IMR-90 (cell line): ENCODE results near the gene RAB8A. TPM values are rescaled to one million over a fixed set of nuclear protein-coding genes. Genes with fewer than 3 reads are reported as not detected.

Experiments used
- ATAC-seq: fragments of 200-7000 bp; cut with Tn5 transposase; 2 replicates; pipeline ENCODE4 v1.9.1; 2020; ENCODE audit warnings: low read depth, mild to moderate bottlenecking, moderate library complexity
- BruUV-seq: library from RNA; stranded (reverse); fragments of 400-500 nt; replicated peaks from 2 replicates; lab custom pipeline; 2021; lab: Mats Ljungman, UMichigan
- CTCF ChIA-PET: fragments of 300-600 bp; formaldehyde crosslinking; extraction: SDS; loops from one replicate; lab custom pipeline; 2021; ENCODE audit warnings: antibody characterized with exemption; lab: Yijun Ruan, JAX
- POLR2A ChIA-PET: fragments of 300-600 bp; sonication (Branson Sonifier 250); formaldehyde crosslinking; loops from one replicate; lab custom pipeline; 2022; ENCODE audit warnings: antibody characterized with exemption; ENCODE audit not compliant: unreplicated experiment; lab: Charles Lee
- DNase-seq: peaks from one replicate; pipeline ENCODE4 v3.0.0; 2013
- H2AFZ ChIP-seq: replicated peaks from 2 replicates; pipeline ENCODE3; 2013; ENCODE audit warnings: low read length, mild to moderate bottlenecking; ENCODE audit not compliant: poor library complexity
- H2AK5ac ChIP-seq: 2 replicates; pipeline ENCODE4 v1.6.1; 2013; ENCODE audit warnings: low read depth, low read length, inconsistent platforms
- H2AK9ac ChIP-seq: replicated peaks from 2 replicates; pipeline ENCODE3; 2013; ENCODE audit warnings: mild to moderate bottlenecking, low read depth, low read length, moderate library complexity; ENCODE audit not compliant: poor library complexity
- H2BK120ac ChIP-seq: 2 replicates; pipeline ENCODE4 v1.6.1; 2013; ENCODE audit warnings: low read depth, low read length, inconsistent platforms
- H2BK15ac ChIP-seq: 3 replicates; pipeline ENCODE4 v1.6.1; 2013; ENCODE audit warnings: low read depth, low read length, inconsistent platforms
- H2BK20ac ChIP-seq: 2 replicates; pipeline ENCODE4 v1.6.1; 2013; ENCODE audit warnings: low read depth, mild to moderate bottlenecking, inconsistent platforms, low read length, moderate library complexity
- H2BK5ac ChIP-seq: 2 replicates; pipeline ENCODE4 v1.6.1; 2013; ENCODE audit warnings: mild to moderate bottlenecking, low read depth, low read length, inconsistent platforms; ENCODE audit not compliant: poor library complexity, severe bottlenecking
- H3K14ac ChIP-seq: replicated peaks from 2 replicates; pipeline ENCODE4 v1.6.1; 2013; ENCODE audit warnings: low read depth, low read length, inconsistent platforms
- H3K18ac ChIP-seq: 2 replicates; pipeline ENCODE4 v1.6.1; 2013; ENCODE audit warnings: low read depth, low read length, control low read depth
- H3K23ac ChIP-seq: 2 replicates; pipeline ENCODE4 v1.6.1; 2013; ENCODE audit warnings: low read depth, low read length, inconsistent platforms
- H3K27ac ChIP-seq: 2 replicates; pipeline ENCODE4 v1.5.1; 2013; ENCODE audit warnings: mild to moderate bottlenecking, control low read depth, low read length; ENCODE audit not compliant: insufficient read depth
- H3K27me3 ChIP-seq: 2 replicates; pipeline ENCODE4 v1.6.1; 2013; ENCODE audit warnings: low read length; ENCODE audit not compliant: control insufficient read depth, insufficient read depth
- H3K36me3 ChIP-seq: 2 replicates; pipeline ENCODE4 v1.6.1; 2013; ENCODE audit warnings: low read length, mixed read lengths; ENCODE audit not compliant: control insufficient read depth, insufficient read depth
- H3K4ac ChIP-seq: 2 replicates; pipeline ENCODE4 v1.6.1; 2013; ENCODE audit warnings: low read depth, low read length, inconsistent platforms
- H3K4me1 ChIP-seq: 2 replicates; pipeline ENCODE4 v1.6.1; 2013; ENCODE audit warnings: low read length, mixed read lengths; ENCODE audit not compliant: control insufficient read depth, insufficient read depth
- H3K4me2 ChIP-seq: 2 replicates; pipeline ENCODE4 v1.6.1; 2013; ENCODE audit warnings: low read depth, mild to moderate bottlenecking, control low read depth, low read length, moderate library complexity
- H3K4me3 ChIP-seq: 2 replicates; pipeline ENCODE4 v1.5.1; 2013; ENCODE audit warnings: low read depth, mild to moderate bottlenecking, control low read depth, low read length, moderate library complexity; ENCODE audit not compliant: insufficient read depth
- H3K56ac ChIP-seq: 2 replicates; pipeline ENCODE4 v1.6.1; 2013; ENCODE audit warnings: low read length, inconsistent platforms; ENCODE audit not compliant: insufficient read depth; ENCODE audit errors: extremely low read depth
- H3K79me1 ChIP-seq, 2 experiments: 2 replicates each; pipeline ENCODE4 v1.6.1; 2013; ENCODE audit warnings: low read length in 2 of 2, inconsistent platforms in 1 of 2, low read depth in 1 of 2
- H3K9ac ChIP-seq: 2 replicates; pipeline ENCODE4 v1.6.1; 2013; ENCODE audit warnings: low read depth, low read length, control low read depth
- H3K9me1 ChIP-seq: 2 replicates; pipeline ENCODE4 v1.6.1; 2013; ENCODE audit warnings: low read length, inconsistent platforms; ENCODE audit not compliant: insufficient read depth
- H3K9me3 ChIP-seq: 2 replicates; pipeline ENCODE4 v1.6.1; 2013; ENCODE audit warnings: low read length; ENCODE audit not compliant: control insufficient read depth, insufficient read depth
- H4K20me1 ChIP-seq: 2 replicates; pipeline ENCODE4 v1.6.1; 2013; ENCODE audit warnings: low read length, inconsistent platforms; ENCODE audit not compliant: insufficient read depth
- H4K5ac ChIP-seq: 2 replicates; pipeline ENCODE4 v1.6.1; 2013; ENCODE audit warnings: mild to moderate bottlenecking, low read depth, low read length, control low read depth
- H4K8ac ChIP-seq, 2 experiments: 2 replicates each; pipeline ENCODE4 v1.6.1; 2013; ENCODE audit warnings: low read depth in 2 of 2, low read length in 2 of 2, control low read depth in 1 of 2, inconsistent platforms in 1 of 2
- H4K91ac ChIP-seq: 2 replicates; pipeline ENCODE4 v1.6.1; 2013; ENCODE audit warnings: low read depth, low read length, inconsistent platforms; ENCODE audit not compliant: insufficient read depth
- RCOR1 ChIP-seq: IDR thresholded peaks from 2 replicates; pipeline ENCODE4 v1.6.1; 2012; ENCODE audit warnings: mild to moderate bottlenecking, low read length, improper control_type of control experiment; ENCODE audit not compliant: insufficient replicate concordance
- WGBS, 2 experiments: methylation state at CpG; one replicate each; pipeline versions ENCODE4 v1.1.5 to v1.1.7; 2013; ENCODE audit warnings: missing lambda C conversion rate in 2 of 2; ENCODE audit not compliant: insufficient read length in 1 of 2; ENCODE audit errors: extremely low coverage in 2 of 2; 5-methylcytosine and 5-hydroxymethylcytosine counted together
- dilution Hi-C: fragments of 300-500 bp; cut with HindIII; formaldehyde crosslinking; loops from one replicate; pipeline ENCODE4 v1.14.3; 2018; ENCODE audit warnings: low sequenced_read_pairs; ENCODE audit not compliant: unreplicated experiment
- in situ Hi-C: fragments of 300-500 bp; cut with MboI; formaldehyde crosslinking; loops from 3 replicates; pipeline ENCODE4 v1.14.3; 2019; ENCODE audit warnings: low sequenced_read_pairs, inconsistent platforms, mixed read lengths
- intact Hi-C: fragments of 100-400 bp; cut with micrococcal nuclease; formaldehyde crosslinking; loops from 2 replicates; pipeline ENCODE4 v1.10.0; 2022
- polyA plus RNA-seq, 3 experiments: library from polyadenylated mRNA; depleted of rRNA; stranded (reverse); fragments of >200 nt; gene quantifications; 2 replicates each; pipeline ENCODE4 v1.2.3, GENCODE V29; 2012; ENCODE audit warnings: low replicate concordance in 1 of 3
- total RNA-seq: library from RNA; depleted of rRNA; stranded (reverse); fragments of >200 nt; gene quantifications from 2 replicates; pipeline ENCODE4 v1.2.3, GENCODE V29; 2012

Gene RAB8A
- total and polyA plus RNA-seq, 2 of the 4 experiments (the other 2 are of a cell fraction) = 64.5 to 135 TPM

DNA sequence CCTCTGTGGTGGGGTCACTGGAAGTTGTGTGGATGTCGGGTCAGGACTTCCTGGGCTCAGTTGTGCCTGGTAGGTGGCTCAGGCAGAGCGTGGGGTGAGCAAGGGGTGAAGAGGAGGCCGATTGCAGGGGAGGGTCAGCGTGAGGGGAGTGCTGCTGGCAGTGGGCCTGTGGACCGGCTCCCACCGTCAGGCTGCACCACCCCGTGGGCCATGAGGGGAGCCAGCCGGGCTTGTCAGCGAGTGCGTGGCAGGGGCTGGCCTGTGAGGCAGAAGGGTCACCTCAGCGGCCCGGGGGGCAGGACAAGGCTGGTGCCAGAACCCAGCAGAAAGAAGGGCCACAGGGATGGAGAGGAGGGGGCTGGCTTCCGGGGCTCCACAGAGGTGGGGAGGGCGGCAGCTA is 13.3 kb downstream of the RAB8A start:
- H3K36me3 ChIP-seq = peaks cover 83% of the 10 kb centered on the region
- in situ Hi-C loops = no loop called here
- POLR2A ChIA-PET = no interaction called here

More for the DNA sequence above, 13.3 kb downstream of the RAB8A start:
- no peak overlapping the region for H3K4me3 ChIP-seq
- no peak for ATAC-seq
- H2BK20ac ChIP-seq = no peak overlapping the region
- no peak overlapping the region for H4K5ac ChIP-seq
- H3K18ac ChIP-seq = no peak overlapping the region
- BruUV-seq = no TSS peak
- H3K56ac ChIP-seq = no peak overlapping the region
- no peaks in the 10 kb centered on the region for H3K4me1 ChIP-seq
- no peak overlapping the region for H4K8ac ChIP-seq
- no peak overlapping the region for H3K9ac ChIP-seq
- 85% methylated on average over 5 of the region's 14 CpGs; no CpG with 5 or more reads in 1 of the 2 experiments for WGBS, 2 experiments
- H4K20me1 ChIP-seq = no peaks in the 10 kb centered on the region; the same call in 1 of the 2 replicates
- H3K27ac ChIP-seq = no peak overlapping the region
- H3K4ac ChIP-seq = no peak overlapping the region
- dilution Hi-C loops = no loop called here
- H4K91ac ChIP-seq = no peak overlapping the region
- H2BK120ac ChIP-seq = no peak overlapping the region
- DNase-seq = no peak
- H3K79me1 ChIP-seq = peaks cover 3 to 20% of the 10 kb centered on the region in 2 experiments; a peak in 3 of 4 replicates
- no peak overlapping the region for H2AK9ac ChIP-seq
- no peaks in the 10 kb centered on the region for H3K9me1 ChIP-seq
- H2AFZ ChIP-seq = no peak overlapping the region
- H3K23ac ChIP-seq = no peak overlapping the region
- intact Hi-C loops = no loop called here
- no peaks in the 10 kb centered on the region for H3K9me3 ChIP-seq
- H3K14ac ChIP-seq = no peak overlapping the region
- no peak overlapping the region for H2BK15ac ChIP-seq
- no peak overlapping the region for H2AK5ac ChIP-seq
- no peak for TF ChIP-seq RCOR1
- no peak overlapping the region for H3K4me2 ChIP-seq
- H3K27me3 ChIP-seq = no peaks in the 10 kb centered on the region
- CTCF ChIA-PET = no interaction called here
- H2BK5ac ChIP-seq = no peak overlapping the region
